Spleen (tissue), 11 donors: ENCODE data around the gene RPL7A. TPM values are rescaled to one million over a fixed set of nuclear protein-coding genes. Genes with fewer than 3 reads are reported as not detected.

Source experiments
- DNase-seq: peaks from one replicate; pipeline ENCODE4 v3.0.0-alpha.2; 2020
- H3K27ac ChIP-seq, 8 donors: fragments of 200-600 bp; sonication (generic) in 7 of 8; 1 replicate in 4 of 8; 2 replicates in 4 of 8; pipeline versions ENCODE4 v1.5.0 to v1.8.0; 2016 to 2021; ENCODE audit warnings: inconsistent platforms in 4 of 8, mild to moderate bottlenecking in 4 of 8, moderate library complexity in 1 of 8
- H3K27me3 ChIP-seq, 7 donors: fragments of 200-600 bp; sonication (generic) in 6 of 7; replicated peaks in 1 of 7; 1 replicate in 4 of 7; 2 replicates in 3 of 7; pipeline versions ENCODE4 v1.5.0 to v1.8.0; 2016 to 2021; ENCODE audit warnings: inconsistent platforms in 3 of 7, mild to moderate bottlenecking in 1 of 7
- H3K36me3 ChIP-seq, 6 donors: fragments of 200-600 bp; sonication (generic) in 5 of 6; 1 replicate in 4 of 6; 2 replicates in 2 of 6; pipeline versions ENCODE4 v1.5.0 to v1.8.0; 2016 to 2021; ENCODE audit warnings: inconsistent platforms in 2 of 6
- H3K4me1 ChIP-seq, 6 donors: fragments of 200-600 bp; sonication (generic) in 5 of 6; 1 replicate in 3 of 6; 2 replicates in 3 of 6; pipeline versions ENCODE4 v1.5.0 to v1.8.0; 2016 to 2021; ENCODE audit warnings: inconsistent platforms in 3 of 6
- H3K4me3 ChIP-seq, 8 donors: fragments of 200-600 bp; sonication (generic) in 7 of 8; 1 replicate in 4 of 8; 2 replicates in 4 of 8; pipeline versions ENCODE4 v1.5.0 to v1.8.0; 2016 to 2021; ENCODE audit warnings: inconsistent platforms in 4 of 8, mild to moderate bottlenecking in 4 of 8, moderate library complexity in 2 of 8
- H3K9me3 ChIP-seq, 8 donors: fragments of 200-600 bp; sonication (generic) in 7 of 8; 1 replicate in 4 of 8; 2 replicates in 4 of 8; pipeline versions ENCODE4 v1.5.0 to v1.8.0; 2016 to 2021; ENCODE audit warnings: inconsistent platforms in 4 of 8
- POLR2A ChIP-seq, 3 donors: fragments of 450-650 bp; IDR thresholded peaks; one replicate each; pipeline ENCODE4 v1.5.1; 2017; ENCODE audit warnings: antibody characterized with exemption in 3 of 3, mild to moderate bottlenecking in 1 of 3
- POLR2AphosphoS5 ChIP-seq, 3 donors: sonication (generic); formaldehyde crosslinking; IDR thresholded peaks; one replicate each; pipeline ENCODE4 v1.5.1; 2017; ENCODE audit warnings: antibody characterized with exemption in 3 of 3
- WGBS, 5 donors: extraction: QIAGEN DNeasy Blood & Tissue Kit in 3 of 5; methylation state at CpG; one replicate each; pipeline versions ENCODE4 v1.1.5 to v1.1.7; 2013 to 2018; 5-methylcytosine and 5-hydroxymethylcytosine counted together
- intact Hi-C: fragments of 100-400 bp; cut with DNase I; formaldehyde crosslinking; loops from one replicate; pipeline ENCODE4 v1.15.0; 2023; ENCODE audit warnings: low total_unique reads
- polyA plus RNA-seq, 3 donors: library from polyadenylated mRNA; stranded (reverse); fragments of 200-250 nt; gene quantifications; one replicate each; pipeline ENCODE4 v1.2.1, GENCODE V29; 2013
- total RNA-seq, 7 donors: library from RNA; depleted of rRNA in 3 of 7; stranded (reverse); fragments of >200 nt in 3 of 7; fragmentation: NEBNext Ultra II Directional in 4 of 7; extraction: Animal tissue kit (Norgen Biotek cat#: 25700) in 4 of 7; gene quantifications; one replicate each; pipeline versions ENCODE4 v1.1.0 to v1.2.1, GENCODE V29; 2016 to 2021
- TF ChIP-seq, protein P1 (sequence below), 11 experiments: fragments of 200-600 bp in 7 of 11; fragments of 450-650 bp in 4 of 11; sonication (generic) in 4 of 11; IDR thresholded peaks in 8 of 11; conservative IDR thresholded peaks in 3 of 11; 1 replicate in 7 of 11; 2 replicates in 4 of 11; pipeline versions ENCODE4 v1.4.0 to v1.8.0; 2016 to 2021; ENCODE audit warnings: antibody characterized with exemption in 11 of 11, inconsistent platforms in 4 of 11, mild to moderate bottlenecking in 1 of 11
- donor health status: healthy with polysubstance abuse.
- donor health status: DM: no; HTN: no; CAD: no; lungs with moderate emphysema.
- donor health status: DM: no; HTN: no; CAD: no.
- donor health status: Bipolar disorder and iron deficiency.
- donor health status: healthy.
- donor health status: DM: no; HTN: no; CAD: no.
- donor health status: DM: yes; HTN: yes; CAD: no.

The RPL7A gene
- total and polyA plus RNA-seq, 10 donors = 1,381 to 6,342 (median 1,755) TPM

- Histone ChIP-seq H3K4me3 (no peak overlapping the region), H3K4me1 (no peaks in the 10 kb centered on the region), H3K36me3 (no peaks in the 10 kb centered on the region), H3K9me3 (no peaks in the 10 kb centered on the region), H3K27me3 (peaks cover 0 to 40% (median 0%) of the 10 kb centered on the region in 7 donors), H3K27ac (no peak overlapping the region)
- no peak for DNase-seq
- no peak for TF ChIP-seq POLR2A (IDR thresholded peaks at IDR 0.05)
- TF ChIP-seq, protein P1, sequence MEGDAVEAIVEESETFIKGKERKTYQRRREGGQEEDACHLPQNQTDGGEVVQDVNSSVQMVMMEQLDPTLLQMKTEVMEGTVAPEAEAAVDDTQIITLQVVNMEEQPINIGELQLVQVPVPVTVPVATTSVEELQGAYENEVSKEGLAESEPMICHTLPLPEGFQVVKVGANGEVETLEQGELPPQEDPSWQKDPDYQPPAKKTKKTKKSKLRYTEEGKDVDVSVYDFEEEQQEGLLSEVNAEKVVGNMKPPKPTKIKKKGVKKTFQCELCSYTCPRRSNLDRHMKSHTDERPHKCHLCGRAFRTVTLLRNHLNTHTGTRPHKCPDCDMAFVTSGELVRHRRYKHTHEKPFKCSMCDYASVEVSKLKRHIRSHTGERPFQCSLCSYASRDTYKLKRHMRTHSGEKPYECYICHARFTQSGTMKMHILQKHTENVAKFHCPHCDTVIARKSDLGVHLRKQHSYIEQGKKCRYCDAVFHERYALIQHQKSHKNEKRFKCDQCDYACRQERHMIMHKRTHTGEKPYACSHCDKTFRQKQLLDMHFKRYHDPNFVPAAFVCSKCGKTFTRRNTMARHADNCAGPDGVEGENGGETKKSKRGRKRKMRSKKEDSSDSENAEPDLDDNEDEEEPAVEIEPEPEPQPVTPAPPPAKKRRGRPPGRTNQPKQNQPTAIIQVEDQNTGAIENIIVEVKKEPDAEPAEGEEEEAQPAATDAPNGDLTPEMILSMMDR (IDR thresholded peaks at IDR 0.05 in 8 of 11, conservative IDR thresholded peaks at IDR 0.05 in 3 of 11) = no peak
- no peak for TF ChIP-seq POLR2AphosphoS5 (IDR thresholded peaks at IDR 0.05)
- 66 to 85% (median 79%) methylated on average over 19 to 26 of the region's 26 CpGs for WGBS, 5 donors
- intact Hi-C loops = no loop called here
Measured at GRCh38 chr9:133303266-133304157, 44.5 kb upstream of the RPL7A start.

GRCh38 chr9:133304158-133304470, 43.9 kb upstream of the RPL7A start:
- H3K9me3 ChIP-seq = no peaks in the 10 kb centered on the region
- no peak for DNase-seq

DNA sequence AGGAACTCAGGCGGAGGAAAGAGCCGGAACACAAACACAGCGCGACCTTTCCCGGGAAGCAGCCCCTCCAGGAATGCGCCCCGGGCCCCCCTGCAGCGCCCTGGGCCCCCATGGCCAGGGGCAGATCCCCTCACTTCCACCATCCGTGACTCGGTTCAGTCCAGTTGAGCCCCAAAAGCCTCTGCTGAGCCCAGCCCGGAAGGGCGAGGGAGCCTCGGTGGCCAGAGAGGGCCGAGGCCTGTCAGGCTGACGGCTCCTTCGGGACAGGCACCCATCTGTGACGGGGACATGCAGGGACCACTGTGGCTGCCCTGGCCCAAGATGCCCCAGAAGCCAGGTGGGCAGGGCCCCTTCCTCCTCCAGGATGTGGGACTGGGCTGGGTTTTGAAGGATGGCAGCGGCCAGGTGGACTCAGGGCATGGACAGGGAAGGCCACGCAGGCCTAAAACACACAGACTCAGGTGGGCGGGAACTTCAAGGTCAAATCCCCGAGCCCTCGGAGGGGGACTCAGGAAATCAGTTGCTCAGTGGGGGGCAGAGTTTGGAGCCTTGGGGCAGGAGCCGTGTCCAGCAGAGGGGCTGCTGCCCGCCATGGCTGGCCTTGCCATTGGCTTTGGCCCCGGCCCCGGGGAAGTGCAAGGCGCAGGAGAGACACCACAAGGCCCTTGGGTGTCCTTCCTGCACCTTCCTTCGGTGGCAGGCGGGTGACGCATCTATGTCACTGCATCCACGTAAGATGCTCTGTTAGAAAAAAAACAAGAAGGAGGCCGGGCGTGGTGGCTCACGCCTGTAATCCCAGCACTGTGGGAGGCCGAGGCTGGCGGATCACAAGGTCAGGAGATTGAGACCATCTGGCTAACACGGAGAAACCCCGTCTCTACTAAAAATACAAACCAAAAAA, 43.3 kb upstream of the RPL7A start:
- intact Hi-C loops = no loop called here
- Histone ChIP-seq H3K27ac (no peak overlapping the region), H3K27me3 (peaks cover 0 to 36% (median 0%) of the 10 kb centered on the region in 7 donors), H3K4me3 (no peak overlapping the region), H3K4me1 (no peaks in the 10 kb centered on the region), H3K9me3 (no peaks in the 10 kb centered on the region), H3K36me3 (no peaks in the 10 kb centered on the region)
- 82 to 90% (median 90%) methylated on average over 27 to 38 of the region's 38 CpGs for WGBS, 5 donors
- DNase-seq = no peak
- TF ChIP-seq POLR2A (IDR thresholded peaks at IDR 0.05) (no peak), POLR2AphosphoS5 (IDR thresholded peaks at IDR 0.05) (no peak)
- TF ChIP-seq, protein P1 (IDR thresholded peaks at IDR 0.05 in 8 of 11, conservative IDR thresholded peaks at IDR 0.05 in 3 of 11) = no peak

More at GRCh38 chr9:133304158-133304470, 43.9 kb upstream of the RPL7A start:
- intact Hi-C loops = no loop called here
- Histone ChIP-seq H3K27me3 (peaks cover 0 to 35% (median 0%) of the 10 kb centered on the region in 7 donors), H3K36me3 (no peaks in the 10 kb centered on the region), H3K27ac (no peak overlapping the region), H3K4me1 (no peaks in the 10 kb centered on the region), H3K4me3 (no peak overlapping the region)
- WGBS, 5 donors = 67 to 85% (median 83%) methylated on average over 5 to 13 of the region's 13 CpGs
- TF ChIP-seq POLR2AphosphoS5 (IDR thresholded peaks at IDR 0.05) (no peak), POLR2A (IDR thresholded peaks at IDR 0.05) (no peak)
- TF ChIP-seq, protein P1 (IDR thresholded peaks at IDR 0.05 in 8 of 11, conservative IDR thresholded peaks at IDR 0.05 in 3 of 11) = no peak
